GM21515 (cell line): ENCODE data around the gene YKT6.
A peak's percentile ranks its signal among the peaks of the same experiment; 100 is the strongest.

Experiments used
- ATAC-seq: cut with Tn5 transposase; IDR thresholded peaks from one replicate; pipeline ENCODE4 v1.9.1; 2021; ENCODE audit not compliant: unreplicated experiment

YKT6 gene

DNA sequence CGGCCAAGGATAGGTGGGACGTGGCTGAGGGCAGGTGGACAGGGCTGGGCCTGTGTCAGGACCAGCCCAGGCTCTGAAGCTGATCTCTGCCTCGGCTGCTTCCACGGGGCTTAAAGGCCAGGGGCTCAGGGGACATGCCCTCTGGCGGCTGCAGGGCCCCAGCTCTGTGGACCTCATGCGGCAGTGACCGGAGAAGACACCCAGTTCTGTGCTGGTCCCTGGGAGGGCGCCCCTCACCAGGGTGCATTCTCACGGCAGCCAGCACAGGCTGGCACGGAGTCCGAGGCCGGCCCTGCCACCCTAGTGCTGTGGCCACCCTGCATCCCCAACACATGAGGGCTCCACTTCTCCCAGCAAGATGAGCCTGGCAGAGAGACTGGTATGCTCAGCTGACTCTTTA is 30.3 kb downstream of the YKT6 start:
- no peak for ATAC-seq

GRCh38 chr7:44232396-44232795 is 31.6 kb downstream of the YKT6 start:
- no peak for ATAC-seq

GRCh38 chr7:44232901-44233715 is 32.3 kb downstream of the YKT6 start:
- ATAC-seq = no peak

- ATAC-seq = no peak
These were observed 34.3 kb downstream of the YKT6 start for GRCh38 chr7:44235066-44235465.

- ATAC-seq = no peak
These were observed 35.0 kb downstream of the YKT6 start for GRCh38 chr7:44235582-44236332.

DNA sequence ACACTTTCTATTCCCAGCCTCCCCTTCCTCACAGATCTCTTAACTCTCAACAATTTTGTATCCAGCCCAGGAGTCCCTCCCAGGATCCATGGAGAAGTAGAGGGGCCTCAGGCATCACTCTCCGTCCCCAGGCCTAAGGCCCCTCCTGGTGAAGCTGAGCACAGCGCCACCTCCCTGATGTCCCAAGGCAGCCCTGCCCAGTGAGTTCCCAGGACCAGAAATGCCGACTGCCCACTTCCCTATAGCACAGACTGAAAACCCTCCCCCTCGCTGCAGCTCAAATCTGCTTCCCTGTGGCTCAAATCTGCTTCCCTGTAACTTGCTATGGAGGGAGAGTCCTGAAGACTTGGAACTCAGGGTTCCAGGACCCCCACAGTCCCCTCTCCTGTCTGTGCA is 35.6 kb downstream of the YKT6 start:
- no peak for ATAC-seq

GRCh38 chr7:44237696-44238095 is 36.9 kb downstream of the YKT6 start:
- ATAC-seq = no peak

- no peak for ATAC-seq
These were observed 37.4 kb downstream of the YKT6 start for GRCh38 chr7:44238116-44238695.

- no peak for ATAC-seq
These were observed 38.6 kb downstream of the YKT6 start for GRCh38 chr7:44239361-44239760.

DNA sequence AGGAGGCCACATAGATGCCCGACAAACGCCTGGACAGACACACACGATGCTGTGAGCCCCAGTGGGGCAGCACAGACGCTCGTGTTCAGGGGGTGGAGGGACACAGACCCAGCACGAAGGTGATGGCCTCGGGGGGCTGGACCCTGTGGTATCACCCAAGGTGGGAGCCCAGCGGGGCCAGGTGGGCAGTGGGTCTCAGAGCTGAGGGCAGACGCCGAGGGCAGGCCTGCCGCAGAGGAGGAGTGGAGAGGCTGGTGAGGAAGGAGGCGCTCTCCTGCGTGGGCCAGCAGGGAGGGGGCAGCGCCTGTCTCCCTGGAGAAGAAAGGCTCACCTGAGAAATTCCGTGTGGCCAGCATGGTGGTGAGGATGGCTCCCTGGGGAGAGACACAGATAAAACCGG is 39.6 kb downstream of the YKT6 start:
- ATAC-seq = no peak

GRCh38 chr7:44240983-44241510 is 40.3 kb downstream of the YKT6 start:
- ATAC-seq = peak; percentile 72

GRCh38 chr7:44242091-44242490 is 41.3 kb downstream of the YKT6 start:
- no peak for ATAC-seq

- ATAC-seq = no peak
These were observed 43.5 kb downstream of the YKT6 start for GRCh38 chr7:44244282-44244681.

DNA sequence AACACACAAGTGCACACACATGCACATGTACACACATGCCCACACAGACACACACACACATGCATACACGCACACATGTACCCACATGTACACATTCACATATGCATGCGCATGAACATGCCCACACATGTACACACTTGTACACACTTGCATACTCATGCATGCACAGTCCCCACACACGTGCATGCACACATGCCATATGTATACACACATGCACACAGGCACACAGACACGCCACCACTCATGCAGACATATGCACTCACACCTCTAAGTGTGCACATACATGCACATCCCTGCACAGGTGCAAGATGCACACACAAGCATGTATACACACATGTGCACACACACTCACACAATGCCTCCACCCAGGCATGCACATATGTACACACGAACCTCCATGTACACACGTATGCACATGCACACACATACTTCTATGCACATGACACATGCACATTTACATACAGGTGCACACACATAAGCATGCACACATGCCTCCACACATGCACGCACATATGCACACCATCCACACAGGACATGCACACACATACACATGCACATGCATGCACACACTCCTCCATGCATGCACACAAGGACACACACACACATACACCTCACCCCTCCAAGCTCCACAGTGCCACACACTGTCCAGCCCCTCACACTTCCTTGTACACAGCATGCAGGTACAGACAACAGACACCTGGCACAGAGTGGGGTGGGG is 45.8 kb downstream of the YKT6 start:
- no peak for ATAC-seq

DNA sequence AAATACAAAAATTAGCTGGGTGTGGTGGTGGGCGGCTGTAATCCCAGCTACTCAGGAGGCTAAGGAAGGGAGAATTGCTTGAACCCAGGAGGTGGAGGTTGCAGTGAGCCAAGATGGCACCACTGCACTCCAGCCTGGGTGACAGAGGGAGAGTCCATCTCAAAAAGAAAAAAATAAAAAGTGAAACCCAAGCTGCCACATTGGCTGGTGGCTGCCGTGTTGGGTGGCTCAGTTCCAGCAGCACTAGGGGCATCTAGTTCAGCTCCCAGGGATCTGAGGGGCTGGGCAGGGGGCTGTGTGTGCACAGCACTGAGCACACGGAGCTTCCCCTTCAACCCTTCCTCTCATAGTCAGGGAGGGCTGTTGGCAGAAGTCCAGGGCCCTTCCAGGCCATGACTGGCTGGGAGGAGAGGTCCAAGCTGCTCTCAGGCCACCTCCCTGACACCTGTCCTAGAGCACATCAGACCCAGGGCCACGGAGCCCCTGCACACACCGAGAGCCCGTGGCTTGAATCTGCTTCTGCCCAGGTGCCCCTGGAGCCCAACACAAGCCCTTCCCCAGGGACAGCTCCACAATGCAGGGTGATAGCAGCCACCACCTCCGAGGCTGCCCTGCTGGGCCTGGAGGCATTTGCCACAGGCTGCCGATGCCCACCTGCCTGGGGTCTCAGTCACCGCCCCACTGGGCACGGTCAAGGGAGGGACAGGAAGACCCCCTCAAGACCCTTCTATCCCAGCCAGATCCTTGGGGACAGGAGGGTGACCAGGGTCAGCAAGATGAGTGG is 47.3 kb downstream of the YKT6 start:
- no peak for ATAC-seq

DNA sequence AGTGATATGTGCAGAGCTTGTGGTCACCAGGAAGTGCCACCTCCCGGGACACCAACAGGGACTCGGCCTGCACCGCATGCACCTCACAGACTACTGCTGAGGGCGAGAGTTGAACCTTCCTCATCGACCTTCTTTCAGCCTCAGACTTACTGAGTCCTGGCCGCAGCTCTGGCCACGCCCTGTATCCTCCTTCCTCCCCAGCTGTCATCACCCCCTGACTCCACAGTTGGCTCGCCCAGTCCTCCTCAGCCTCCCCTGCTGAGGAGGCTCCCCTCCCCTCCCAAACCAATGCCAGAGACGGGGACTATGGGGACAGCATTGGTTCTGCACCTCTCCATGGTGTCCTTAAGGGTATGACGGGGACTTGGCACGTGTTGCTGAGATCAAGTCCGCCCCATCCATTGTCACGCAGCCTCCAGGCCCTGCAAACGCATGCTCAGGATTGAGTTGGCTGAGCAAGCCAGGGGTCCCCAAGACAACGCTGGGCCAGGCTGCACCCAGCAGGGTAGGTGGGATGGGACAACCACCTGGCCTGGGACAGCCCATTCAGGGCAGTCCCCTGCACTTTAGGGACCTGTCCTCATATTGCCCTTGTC is 49.0 kb downstream of the YKT6 start:
- ATAC-seq = no peak

- no peak for ATAC-seq
These were observed 50.5 kb downstream of the YKT6 start for GRCh38 chr7:44251269-44251668.

GRCh38 chr7:44251881-44252280 is 51.1 kb downstream of the YKT6 start:
- ATAC-seq = no peak

DNA sequence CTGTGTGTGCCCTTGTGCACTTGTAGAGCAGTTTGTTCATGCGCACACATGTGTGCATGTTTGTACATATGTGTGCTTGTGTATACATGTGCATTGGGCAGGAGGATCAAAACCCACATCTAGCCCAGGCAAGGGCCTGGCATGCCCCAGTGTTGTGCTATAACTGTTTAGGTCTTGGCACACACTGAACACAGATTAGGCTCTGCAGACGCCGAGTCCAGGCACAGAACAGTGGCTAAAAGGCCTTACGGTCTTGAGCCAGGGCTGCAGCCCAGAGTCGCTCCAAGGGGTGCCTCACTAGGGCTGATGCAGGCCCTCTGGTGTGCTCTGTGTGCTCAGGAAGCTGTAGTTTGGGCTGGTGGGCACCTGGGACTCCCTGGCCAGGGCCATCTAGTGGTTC is 55.7 kb downstream of the YKT6 start:
- ATAC-seq = no peak

- ATAC-seq = no peak
These were observed 56.4 kb downstream of the YKT6 start for GRCh38 chr7:44257213-44257612.
